Right ventricle myocardium inferior (tissue), 1 donor: ENCODE data around the gene BMPER. TPM values are rescaled to one million over a fixed set of nuclear protein-coding genes. Genes with fewer than 3 reads are reported as not detected.

ENCODE experiments used
- ATAC-seq: fragments of 200-7000 bp; cut with Tn5 transposase; one replicate; pipeline ENCODE4 v1.9.1; 2020; ENCODE audit warnings: mild to moderate bottlenecking, moderate library complexity
- DNase-seq: peaks from one replicate; pipeline ENCODE4 v3.0.0; 2021; ENCODE audit errors: missing footprints
- intact Hi-C: fragments of 100-400 bp; cut with DNase I; formaldehyde crosslinking; loops from one replicate; pipeline ENCODE4 v1.11.0; 2022
- total RNA-seq: library from RNA; stranded (reverse); fragmentation: NEBNext Ultra II Directional; extraction: Animal tissue kit (Norgen Biotek cat#: 25700); gene quantifications from one replicate; pipeline ENCODE4 v1.2.1, GENCODE V29; 2021
- donor health status: DM: no; HTN: yes; CAD: no; lungs with severe emphysema.

Gene BMPER
- total RNA-seq, 1 donor from 2014 or later, result 2.5 TPM

GRCh38 chr7:34069676-34070075, 164.3 kb downstream of the BMPER start:
- no peak for ATAC-seq
- intact Hi-C loops, result no loop called here

GRCh38 chr7:34070511-34071323, 165.4 kb downstream of the BMPER start:
- ATAC-seq (no peak), DNase-seq (no peak)
- intact Hi-C loops, result no loop called here

More at GRCh38 chr7:34069676-34070075, 164.3 kb downstream of the BMPER start:
- DNase-seq, result no peak

DNA sequence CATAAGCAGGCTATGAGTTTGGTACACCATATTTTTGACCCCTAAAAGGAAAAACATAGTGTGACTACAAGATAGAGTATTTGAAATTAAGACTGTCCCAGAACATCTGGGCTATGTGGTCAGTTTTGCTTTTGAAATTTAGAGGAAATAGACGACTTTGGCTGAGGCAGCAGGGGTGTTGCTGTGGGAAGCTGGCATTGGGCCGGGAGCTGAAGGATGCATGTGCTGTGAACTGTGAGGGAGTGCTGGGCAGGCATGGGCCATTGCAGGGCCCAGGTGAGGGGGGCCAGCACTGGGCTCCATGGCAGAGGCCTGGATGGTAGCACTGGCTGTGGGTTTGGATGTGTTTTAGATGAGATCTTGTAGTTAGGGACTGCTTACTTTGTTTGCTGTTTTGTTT, 168.3 kb downstream of the BMPER start:
- DNase-seq (no peak), ATAC-seq (peak; percentile 20)
- intact Hi-C loops, result no loop called here

DNA sequence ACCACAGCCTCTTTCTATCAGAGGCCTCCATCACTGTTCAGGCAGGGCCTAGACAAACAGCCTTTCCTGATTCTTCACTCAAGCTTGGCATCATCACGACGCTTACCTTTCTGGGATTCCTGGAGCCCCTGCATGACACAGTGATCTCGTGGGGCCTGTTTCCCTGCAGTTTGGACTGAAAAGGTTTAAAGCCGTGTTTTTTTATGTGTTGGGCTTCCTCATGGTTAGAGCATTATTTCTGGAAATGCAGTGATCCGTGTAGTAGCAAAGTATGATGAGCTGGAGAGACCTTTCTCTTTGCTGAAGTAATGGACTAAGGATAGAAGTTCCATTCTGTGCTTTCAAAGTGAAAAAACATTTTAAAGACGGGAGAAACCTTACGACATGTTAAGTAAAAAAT, 169.1 kb downstream of the BMPER start:
- intact Hi-C loops, result no loop called here
- DNase-seq (no peak), ATAC-seq (no peak)

- intact Hi-C loops, result no loop called here
- ATAC-seq (peak; percentile 66), DNase-seq (no peak)
Measured at GRCh38 chr7:34075523-34076370, 170.4 kb downstream of the BMPER start.

DNA sequence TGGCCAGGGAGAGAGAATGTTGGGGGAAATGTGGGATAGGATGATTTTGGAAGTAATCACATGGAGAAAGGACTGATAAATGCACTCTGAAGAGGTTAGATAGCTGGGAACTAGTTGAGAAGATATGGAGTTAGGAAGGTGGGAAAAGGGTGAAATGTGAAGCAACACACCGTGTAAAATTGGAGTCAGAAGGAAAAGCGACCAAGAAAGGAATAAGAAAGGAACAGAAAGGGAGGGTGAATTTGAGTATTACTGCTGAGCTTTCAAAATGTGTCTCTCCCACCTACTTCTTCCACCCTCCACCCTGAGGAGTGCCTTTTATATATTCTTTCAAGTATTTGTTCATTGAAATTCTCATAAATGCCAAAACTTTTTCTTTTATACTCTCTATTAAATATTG, 171.8 kb downstream of the BMPER start:
- intact Hi-C loops, result no loop called here
- no peak for ATAC-seq

GRCh38 chr7:34078864-34079263, 173.5 kb downstream of the BMPER start:
- intact Hi-C loops, result no loop called here
- DNase-seq (no peak), ATAC-seq (no peak)

More for the DNA sequence above, 171.8 kb downstream of the BMPER start:
- no peak for DNase-seq

- intact Hi-C loops, result no loop called here
- DNase-seq, result no peak
- ATAC-seq, result no peak
Measured at GRCh38 chr7:34080513-34080912, 175.2 kb downstream of the BMPER start.

GRCh38 chr7:34081935-34082334, 176.6 kb downstream of the BMPER start:
- DNase-seq (no peak), ATAC-seq (no peak)
- intact Hi-C loops, result no loop called here

- DNase-seq, result no peak
- no peak for ATAC-seq
Measured at GRCh38 chr7:34083440-34083839, 178.1 kb downstream of the BMPER start.

GRCh38 chr7:34084651-34085050, 179.3 kb downstream of the BMPER start:
- no peak for ATAC-seq
- intact Hi-C loops, result no loop called here
- no peak for DNase-seq

More at GRCh38 chr7:34083440-34083839, 178.1 kb downstream of the BMPER start:
- intact Hi-C loops, result no loop called here

DNA sequence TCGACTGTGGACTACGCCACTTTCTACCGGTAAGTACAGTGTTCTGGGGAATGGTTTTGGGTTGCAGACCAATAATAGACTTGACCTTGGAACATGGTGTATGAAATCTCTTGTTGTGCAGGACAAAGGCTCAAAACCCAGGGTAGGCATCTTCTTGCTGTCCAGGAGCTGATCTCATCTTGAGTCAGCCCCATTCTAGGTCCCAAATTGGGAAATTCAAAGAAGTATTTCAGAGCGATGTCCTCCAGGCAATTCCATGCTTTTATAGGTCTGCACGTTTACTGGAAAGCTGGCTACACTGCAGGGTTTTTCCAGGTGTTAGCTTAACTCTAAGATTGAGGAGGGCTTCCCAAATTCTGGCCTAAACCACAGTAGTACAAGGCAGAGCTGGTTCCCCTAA, 180.7 kb downstream of the BMPER start:
- intact Hi-C loops, result no loop called here
- DNase-seq (no peak), ATAC-seq (no peak)

- ATAC-seq, result no peak
- intact Hi-C loops, result no loop called here
- DNase-seq, result no peak
Measured at GRCh38 chr7:34086981-34087380, 181.6 kb downstream of the BMPER start.

- intact Hi-C loops, result no loop called here
- DNase-seq, result no peak
- no peak for ATAC-seq
Measured at GRCh38 chr7:34087892-34088891, 182.9 kb downstream of the BMPER start.

GRCh38 chr7:34090816-34091215, 185.5 kb downstream of the BMPER start:
- intact Hi-C loops, result no loop called here
- DNase-seq, result no peak
- ATAC-seq, result no peak

- intact Hi-C loops, result no loop called here
- DNase-seq, result no peak
- ATAC-seq, result no peak
Measured at GRCh38 chr7:34091321-34091917, 186.1 kb downstream of the BMPER start.

DNA sequence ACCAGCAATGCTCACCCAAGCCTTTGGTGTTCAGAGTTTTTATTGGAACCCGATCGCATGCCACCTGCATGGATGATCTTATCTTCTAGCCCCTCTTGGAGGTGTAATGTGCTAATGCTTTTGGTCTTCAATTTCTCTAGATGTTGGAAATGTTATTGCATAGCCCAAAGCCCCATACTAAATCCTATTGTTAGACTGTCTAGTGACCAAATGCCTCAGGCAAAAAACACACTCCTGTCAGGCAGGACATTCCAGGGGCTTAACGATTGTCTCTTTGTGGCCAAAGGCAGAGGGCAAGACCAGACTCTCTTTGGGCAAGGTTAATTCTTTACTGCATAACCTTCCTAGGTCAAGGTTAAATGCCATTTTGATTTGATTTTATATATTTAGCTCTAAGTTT, 187.9 kb downstream of the BMPER start:
- DNase-seq (no peak), ATAC-seq (no peak)
- intact Hi-C loops, result no loop called here

DNA sequence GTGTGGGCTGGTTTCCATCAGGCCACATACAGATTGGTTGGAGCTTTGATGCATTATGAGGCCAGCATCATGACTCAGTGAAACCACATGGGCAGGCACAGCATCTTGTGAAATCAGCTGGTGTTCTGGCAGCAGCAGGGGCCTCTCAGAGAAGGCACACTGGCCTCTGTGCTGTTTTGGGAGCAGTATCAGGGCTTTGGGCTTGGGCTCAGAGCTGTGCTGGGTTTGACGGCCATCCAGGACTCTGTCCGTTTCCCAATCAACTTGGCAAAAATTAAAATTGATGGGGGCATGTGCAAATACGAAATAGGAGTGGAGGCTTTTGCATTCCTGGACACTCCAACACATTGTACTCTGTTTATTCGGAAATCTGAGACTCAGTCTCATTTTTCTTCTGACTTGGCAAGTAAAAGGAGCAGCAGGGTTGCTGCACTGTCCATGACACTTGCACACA, 190.9 kb downstream of the BMPER start:
- DNase-seq (peak; percentile 73), ATAC-seq (peak; percentile 96)
- intact Hi-C loops, result no loop called here
